SU-DHL-6 (cell line): ENCODE measurements around the gene STAT1.

ENCODE experiments used
- H2AFZ ChIP-seq: fragments of 200-600 bp; sonication (generic); 2 replicates; pipeline ENCODE4 v1.6.1; 2014; ENCODE audit warnings: low read depth, mild to moderate bottlenecking, moderate library complexity, mixed read lengths, antibody characterized with exemption, low read length; ENCODE audit not compliant: severe bottlenecking
- H3F3A ChIP-seq: fragments of 200-600 bp; shearing (Covaris generic); 2 replicates; pipeline ENCODE4 v1.6.0; 2016; ENCODE audit warnings: antibody characterized with exemption, mild to moderate bottlenecking; ENCODE audit not compliant: insufficient read depth
- H3K27ac ChIP-seq: fragments of 200-600 bp; sonication (generic); 2 replicates; pipeline ENCODE4 v1.5.1; 2016; ENCODE audit warnings: low read depth, mild to moderate bottlenecking, low read length, moderate library complexity, mixed read lengths
- H3K27me3 ChIP-seq: fragments of 200-600 bp; sonication (generic), shearing (Covaris generic); 2 replicates; pipeline ENCODE4 v1.6.0; 2014; ENCODE audit warnings: mild to moderate bottlenecking, low read length
- H3K36me3 ChIP-seq: fragments of 200-600 bp; sonication (generic); 2 replicates; pipeline ENCODE4 v1.6.1; 2014; ENCODE audit warnings: mild to moderate bottlenecking, low read length, mixed read lengths
- H3K4me2 ChIP-seq: fragments of 300-600, 200-600 bp; shearing (Covaris generic), sonication (generic); 2 replicates; pipeline ENCODE4 v1.6.0; 2014; ENCODE audit warnings: low read length, low read depth, mild to moderate bottlenecking; ENCODE audit not compliant: poor library complexity, severe bottlenecking
- H3K4me3 ChIP-seq: fragments of 200-600 bp; sonication (generic); 2 replicates; pipeline ENCODE4 v1.5.1; 2014; ENCODE audit warnings: antibody characterized with exemption, low read length, mild to moderate bottlenecking, mixed read lengths; ENCODE audit not compliant: insufficient read depth, poor library complexity, severe bottlenecking
- H3K79me2 ChIP-seq: fragments of 200-600 bp; sonication (generic); 2 replicates; pipeline ENCODE4 v1.6.1; 2014; ENCODE audit warnings: mild to moderate bottlenecking, low read length, moderate library complexity; ENCODE audit not compliant: insufficient read depth
- H3K9ac ChIP-seq: fragments of 200-600 bp; sonication (generic); 2 replicates; pipeline ENCODE4 v1.7.0; 2014; ENCODE audit warnings: mild to moderate bottlenecking, low read length
- H3K9me2 ChIP-seq: fragments of 200-600 bp; sonication (generic); replicated peaks from 2 replicates; pipeline ENCODE4 v1.6.1; 2014; ENCODE audit warnings: low read length; ENCODE audit not compliant: insufficient read depth
- H3K9me3 ChIP-seq: fragments of 200-600 bp; sonication (generic); 2 replicates; pipeline ENCODE4 v1.6.1; 2014; ENCODE audit warnings: low read length, mixed read lengths; ENCODE audit not compliant: insufficient read depth
- H4K20me1 ChIP-seq: fragments of 200-600 bp; sonication (generic); 2 replicates; pipeline ENCODE4 v1.6.1; 2014; ENCODE audit warnings: low read depth, mild to moderate bottlenecking, antibody characterized with exemption, low read length, moderate library complexity, mixed read lengths
- EZH2phosphoT487 ChIP-seq: fragments of 200-600 bp; sonication (generic), shearing (Covaris generic); conservative IDR thresholded peaks from 2 replicates; pipeline ENCODE4 v1.6.1; 2018; ENCODE audit warnings: mild to moderate bottlenecking, antibody characterized with exemption, low read length, moderate library complexity, mixed read lengths
- TF ChIP-seq, protein P1 (sequence below): fragments of 200-600 bp; sonication (generic); IDR thresholded peaks from one replicate; pipeline ENCODE4 v1.5.1; 2017; ENCODE audit warnings: antibody characterized with exemption, mild to moderate bottlenecking, low read length, moderate library complexity; ENCODE audit not compliant: insufficient read depth, poor library complexity, severe bottlenecking

STAT1 gene

DNA sequence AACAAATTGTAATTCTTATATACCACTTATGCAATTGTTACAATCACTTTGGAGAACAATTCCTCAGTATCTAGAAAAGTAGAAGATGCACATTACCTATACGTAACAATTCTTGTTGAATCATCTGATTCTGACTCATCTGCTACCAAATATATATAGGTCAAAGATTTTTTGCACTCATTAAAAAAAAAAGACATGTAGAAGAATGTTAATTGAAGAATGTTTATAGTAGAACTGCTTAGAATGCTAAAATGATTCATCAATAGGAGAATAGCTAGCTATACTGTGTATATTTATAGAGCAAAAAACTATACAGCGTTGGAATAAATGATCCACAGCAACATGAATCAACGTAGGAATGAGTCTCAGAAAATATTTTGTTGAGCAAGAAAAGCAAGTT is 29.5 kb upstream of the STAT1 start:
- H3F3A ChIP-seq, result no peaks in the 10 kb centered on the region
- H2AFZ ChIP-seq, result no peak overlapping the region

DNA sequence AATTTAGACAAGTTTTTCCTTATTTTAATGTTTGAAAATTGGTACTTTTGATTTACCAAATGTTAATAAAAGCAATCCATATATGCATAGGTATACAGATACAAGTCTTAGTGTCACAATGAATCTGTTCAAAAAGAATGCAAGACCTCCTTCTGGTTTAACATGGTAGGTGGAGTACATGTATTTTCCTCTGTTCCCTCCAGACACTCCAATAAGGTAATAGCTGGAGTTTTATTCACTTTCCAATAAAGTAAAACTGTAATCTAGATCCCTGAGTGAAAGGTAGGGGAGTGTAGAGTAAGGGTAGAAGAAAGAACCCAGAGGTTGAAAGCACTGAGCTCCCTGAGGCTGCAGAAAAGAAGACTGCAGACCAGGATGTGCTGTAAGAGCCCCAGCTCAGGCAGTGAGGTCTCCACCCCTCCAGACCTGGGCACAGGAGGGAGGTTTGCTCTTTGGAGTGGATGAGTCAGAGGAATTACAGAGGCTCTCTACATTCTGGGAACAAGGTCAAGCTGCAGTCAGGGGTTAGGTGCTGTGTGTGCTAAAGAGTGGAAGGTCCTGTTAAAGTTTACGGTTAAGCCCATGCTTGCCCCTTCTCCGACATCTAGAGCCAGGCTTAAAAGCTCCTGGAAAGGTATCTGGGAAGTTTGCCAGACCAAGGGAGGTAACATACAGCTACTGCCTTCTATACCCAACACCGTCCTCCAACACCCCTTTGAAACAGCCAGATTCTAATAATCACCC is 27.6 kb upstream of the STAT1 start:
- no peaks in the 10 kb centered on the region for H4K20me1 ChIP-seq
- no peaks in the 10 kb centered on the region for H3K79me2 ChIP-seq
- H3K4me2 ChIP-seq, result no peak overlapping the region
- no peaks in the 10 kb centered on the region for H3K27me3 ChIP-seq
- H3K4me3 ChIP-seq, result no peak overlapping the region
- H3K27ac ChIP-seq, result no peak overlapping the region
- H3K36me3 ChIP-seq, result no peaks in the 10 kb centered on the region
- no peak for TF ChIP-seq EZH2phosphoT487
- TF ChIP-seq, protein P1, sequence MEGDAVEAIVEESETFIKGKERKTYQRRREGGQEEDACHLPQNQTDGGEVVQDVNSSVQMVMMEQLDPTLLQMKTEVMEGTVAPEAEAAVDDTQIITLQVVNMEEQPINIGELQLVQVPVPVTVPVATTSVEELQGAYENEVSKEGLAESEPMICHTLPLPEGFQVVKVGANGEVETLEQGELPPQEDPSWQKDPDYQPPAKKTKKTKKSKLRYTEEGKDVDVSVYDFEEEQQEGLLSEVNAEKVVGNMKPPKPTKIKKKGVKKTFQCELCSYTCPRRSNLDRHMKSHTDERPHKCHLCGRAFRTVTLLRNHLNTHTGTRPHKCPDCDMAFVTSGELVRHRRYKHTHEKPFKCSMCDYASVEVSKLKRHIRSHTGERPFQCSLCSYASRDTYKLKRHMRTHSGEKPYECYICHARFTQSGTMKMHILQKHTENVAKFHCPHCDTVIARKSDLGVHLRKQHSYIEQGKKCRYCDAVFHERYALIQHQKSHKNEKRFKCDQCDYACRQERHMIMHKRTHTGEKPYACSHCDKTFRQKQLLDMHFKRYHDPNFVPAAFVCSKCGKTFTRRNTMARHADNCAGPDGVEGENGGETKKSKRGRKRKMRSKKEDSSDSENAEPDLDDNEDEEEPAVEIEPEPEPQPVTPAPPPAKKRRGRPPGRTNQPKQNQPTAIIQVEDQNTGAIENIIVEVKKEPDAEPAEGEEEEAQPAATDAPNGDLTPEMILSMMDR, result no peak
- H3K9me3 ChIP-seq, result no peaks in the 10 kb centered on the region
- H3F3A ChIP-seq, result no peaks in the 10 kb centered on the region
- H3K9ac ChIP-seq, result no peak overlapping the region
- no peaks in the 10 kb centered on the region for H3K9me2 ChIP-seq
- no peak overlapping the region for H2AFZ ChIP-seq

More for the DNA sequence above, 29.5 kb upstream of the STAT1 start:
- Histone ChIP-seq H3K4me2 (no peak overlapping the region), H3K9ac (no peak overlapping the region), H3K79me2 (no peaks in the 10 kb centered on the region), H3K4me3 (no peak overlapping the region), H4K20me1 (no peaks in the 10 kb centered on the region), H3K36me3 (no peaks in the 10 kb centered on the region), H3K9me2 (no peaks in the 10 kb centered on the region), H3K27ac (no peak overlapping the region), H3K9me3 (no peaks in the 10 kb centered on the region), H3K27me3 (no peaks in the 10 kb centered on the region)
- TF ChIP-seq, protein P1, result no peak
- no peak for TF ChIP-seq EZH2phosphoT487

DNA sequence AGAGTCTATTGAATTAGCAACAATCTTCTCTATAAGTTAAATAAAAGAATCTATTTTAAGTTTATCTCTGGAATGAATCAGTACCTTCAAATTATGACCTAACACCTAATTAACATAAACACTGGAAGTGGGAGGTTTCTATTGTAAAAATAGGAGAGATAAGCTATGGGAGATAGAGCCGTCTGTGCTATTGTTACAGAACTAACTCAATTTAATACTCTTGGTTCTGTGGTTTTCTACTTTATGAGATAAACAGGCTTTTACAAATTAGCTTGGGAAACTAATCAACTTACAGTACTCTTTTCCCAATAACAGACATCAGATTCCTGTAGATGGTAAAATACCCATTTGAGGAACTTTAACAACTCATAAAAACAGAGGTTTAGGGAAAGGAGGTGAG is 25.6 kb upstream of the STAT1 start:
- Histone ChIP-seq H3K4me3 (no peak overlapping the region), H4K20me1 (no peaks in the 10 kb centered on the region), H3K9me3 (no peaks in the 10 kb centered on the region), H3K9me2 (no peaks in the 10 kb centered on the region), H3K27me3 (no peaks in the 10 kb centered on the region), H2AFZ (no peak overlapping the region), H3K79me2 (no peaks in the 10 kb centered on the region), H3F3A (no peaks in the 10 kb centered on the region), H3K36me3 (no peaks in the 10 kb centered on the region), H3K9ac (no peak overlapping the region), H3K27ac (no peak overlapping the region), H3K4me2 (no peak overlapping the region)
- TF ChIP-seq EZH2phosphoT487, result no peak
- TF ChIP-seq, protein P1, result no peak
